ENCODE results near the gene RETSAT.
A peak's percentile ranks its signal among the peaks of the same experiment; 100 is the strongest.
"Not testable (repeated sequence)": the region's sequence is repeated elsewhere in the genome, so short reads cannot be mapped to it uniquely, and the experiment has no call there.

RETSAT gene

GRCh38 chr2:85377083-85377482 is 22.8 kb upstream of the RETSAT start:
- no peak for DNase-seq

DNA sequence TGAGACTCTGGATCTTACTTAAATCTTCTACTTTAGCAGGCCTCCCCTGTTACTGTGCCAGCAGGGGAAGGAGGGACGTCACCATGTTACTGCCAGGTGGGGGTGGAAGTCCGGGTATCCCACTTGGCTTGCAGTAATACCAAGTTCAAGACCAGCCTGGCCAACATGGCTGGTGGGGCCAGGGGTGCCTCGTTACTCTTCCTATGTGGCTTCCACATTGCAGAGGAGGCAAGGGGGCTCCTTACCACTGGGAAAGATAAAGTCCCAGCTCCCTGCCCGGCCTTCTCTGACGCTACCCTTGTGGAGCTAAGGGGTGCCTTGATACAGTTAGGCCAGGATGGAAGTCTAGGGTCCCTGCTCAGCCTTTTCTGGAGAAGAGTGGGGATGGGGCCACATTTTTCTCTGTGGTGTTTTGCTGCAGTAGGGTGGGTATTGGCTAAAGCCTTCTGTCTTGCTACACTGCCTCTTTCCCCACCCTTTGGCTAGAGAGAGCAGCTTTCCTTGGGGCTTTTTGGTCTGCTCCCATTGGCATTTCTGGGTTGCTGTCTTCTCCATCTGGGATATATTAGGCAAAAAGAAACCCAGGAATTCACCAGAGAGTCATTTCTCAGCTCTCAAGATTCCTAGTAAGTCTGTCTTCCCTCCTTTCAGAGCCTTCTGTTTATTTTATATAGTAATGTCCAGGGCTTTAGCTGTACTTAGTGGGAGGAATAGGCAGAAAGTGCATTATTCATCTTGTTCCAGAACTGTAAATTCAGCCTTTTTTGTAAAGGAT is 22.1 kb upstream of the RETSAT start:
- DNase-seq = no peak

DNA sequence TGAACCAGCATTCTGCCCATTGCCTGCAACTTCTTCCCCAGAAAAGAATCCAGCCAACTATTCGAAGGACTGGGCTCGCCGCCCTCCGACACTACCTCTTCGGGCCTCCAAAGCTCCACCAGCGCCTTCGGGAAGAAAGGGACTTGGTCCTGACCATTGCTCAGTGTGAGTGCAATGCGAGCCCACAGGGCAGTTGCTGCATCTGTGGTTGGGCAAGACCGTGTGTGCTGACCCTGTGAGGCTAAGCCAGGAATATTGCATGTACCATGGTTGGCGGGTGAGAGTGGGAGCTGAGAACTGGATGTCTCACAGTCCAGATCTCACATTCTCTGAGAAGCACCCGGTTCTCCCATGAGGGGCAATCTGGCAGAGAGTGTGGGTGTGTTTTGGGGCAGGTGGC is 16.7 kb upstream of the RETSAT start:
- no peak for DNase-seq

- DNase-seq = no peak
Measured at GRCh38 chr2:85369500-85369899, 15.2 kb upstream of the RETSAT start.

DNA sequence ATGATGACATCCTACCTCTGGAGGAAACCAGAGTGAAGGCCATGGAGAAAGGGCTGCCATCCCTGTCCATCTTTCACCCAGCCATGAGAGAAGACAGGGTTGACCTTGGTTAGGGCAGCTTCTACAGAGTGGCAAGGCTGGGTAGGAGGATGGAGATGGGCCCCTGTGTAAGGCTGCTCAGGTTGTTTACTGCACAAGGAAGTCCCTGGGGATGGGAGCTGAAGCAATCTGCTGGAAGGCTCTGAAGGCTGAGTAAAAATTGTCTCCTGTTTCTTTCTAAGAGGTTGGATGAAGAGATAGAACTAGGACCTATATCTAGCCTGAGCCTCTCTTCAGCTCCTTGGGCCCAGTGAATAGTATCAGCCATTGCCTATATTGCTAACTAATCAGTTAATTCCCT is 14.6 kb upstream of the RETSAT start:
- no peak for DNase-seq

DNA sequence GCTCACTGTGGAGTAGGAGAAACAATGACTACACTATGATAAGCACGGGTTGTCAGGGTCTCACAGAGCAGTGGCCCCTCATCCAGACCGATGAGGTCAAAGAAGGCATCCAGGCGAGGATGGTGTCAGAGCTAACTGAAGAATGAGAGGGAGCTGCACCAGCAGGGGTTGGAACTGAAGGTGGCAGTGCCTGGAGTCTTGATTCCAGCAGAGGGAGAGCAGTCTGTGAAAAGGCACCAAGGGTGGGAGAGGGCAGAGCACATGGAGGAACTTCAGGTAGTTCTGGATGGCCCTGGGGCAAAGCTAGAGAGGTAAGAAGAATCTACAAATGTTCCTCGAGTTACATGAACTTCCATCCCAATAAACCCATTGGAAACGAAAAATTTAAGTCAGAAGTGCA is 12.9 kb upstream of the RETSAT start:
- DNase-seq = no peak

DNA sequence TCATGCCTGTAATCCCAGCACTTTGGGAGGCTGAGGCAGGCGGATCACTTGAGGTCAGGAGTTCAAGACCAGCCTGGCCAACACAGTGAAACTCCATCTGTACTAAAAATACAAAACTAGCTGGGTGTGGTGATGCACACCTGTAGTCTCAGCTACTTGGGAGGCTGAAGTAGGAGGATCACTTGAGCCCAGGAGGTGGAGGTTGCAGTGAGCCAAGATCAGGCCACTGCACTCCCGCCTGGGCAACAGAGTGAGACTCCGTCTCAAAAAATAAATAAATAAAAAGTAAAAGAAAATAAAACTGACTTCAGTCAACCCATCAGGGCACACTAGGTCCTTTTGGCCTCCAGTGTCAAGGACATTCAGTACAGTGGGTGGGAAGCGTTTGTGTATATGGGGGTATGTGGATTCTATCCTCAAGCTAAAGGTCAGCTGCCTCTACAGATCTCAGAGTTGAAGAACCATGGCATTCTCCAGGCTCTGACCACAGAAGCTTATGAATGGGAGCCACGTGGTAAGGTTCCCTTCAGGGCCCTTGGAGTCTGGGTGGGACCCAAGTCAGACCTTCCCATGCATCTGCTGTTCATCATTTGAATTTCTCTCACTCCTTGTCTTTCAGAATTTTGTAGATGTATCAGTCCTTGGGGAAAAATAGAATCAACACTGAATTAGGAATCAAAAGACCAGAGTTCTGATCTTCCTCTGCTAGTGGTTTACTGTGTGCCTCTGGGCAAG is 8.5 kb upstream of the RETSAT start:
- DNase-seq = not testable (repeated sequence)

DNA sequence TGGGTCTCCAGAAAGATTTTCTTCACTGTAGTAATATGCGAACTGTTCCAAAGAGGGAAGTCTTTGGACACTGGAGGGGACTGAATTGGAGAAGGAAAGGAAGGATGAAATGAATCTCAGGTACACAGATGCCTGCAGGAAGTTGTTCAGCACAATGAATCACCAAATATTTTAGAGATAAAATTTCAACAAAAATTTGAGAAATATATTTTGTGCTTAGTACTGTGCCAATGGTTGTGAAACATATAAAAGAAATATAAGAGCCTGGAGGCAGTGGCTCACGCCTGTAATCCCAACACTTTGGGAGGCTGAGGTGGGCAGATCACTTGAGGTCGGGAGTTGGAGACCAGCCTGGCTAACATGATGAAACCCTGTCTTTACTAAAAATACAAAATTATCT is 3.4 kb upstream of the RETSAT start:
- no peak for DNase-seq

DNA sequence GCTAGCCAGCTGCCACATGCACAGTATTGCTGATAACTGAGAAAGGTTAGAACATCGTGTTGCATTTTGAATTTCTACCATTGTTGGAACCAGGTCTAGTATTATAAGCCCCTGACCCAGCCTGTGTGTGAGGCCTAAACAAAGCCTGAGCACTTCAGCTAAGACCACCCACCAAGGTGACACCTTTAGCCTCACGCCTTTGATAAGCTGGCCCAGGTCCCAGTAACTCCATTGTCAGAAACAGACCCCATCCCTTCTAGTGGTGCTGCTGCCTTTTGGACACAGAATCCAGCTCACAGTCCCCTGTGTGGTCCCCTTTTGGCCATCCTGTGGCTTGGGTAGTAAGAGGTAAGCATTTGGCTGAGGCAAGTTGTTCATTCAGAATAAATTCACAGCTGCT is 1.9 kb upstream of the RETSAT start:
- no peak for DNase-seq

- DNase-seq = no peak
Measured at GRCh38 chr2:85355521-85355920, 1.2 kb upstream of the RETSAT start.

DNA sequence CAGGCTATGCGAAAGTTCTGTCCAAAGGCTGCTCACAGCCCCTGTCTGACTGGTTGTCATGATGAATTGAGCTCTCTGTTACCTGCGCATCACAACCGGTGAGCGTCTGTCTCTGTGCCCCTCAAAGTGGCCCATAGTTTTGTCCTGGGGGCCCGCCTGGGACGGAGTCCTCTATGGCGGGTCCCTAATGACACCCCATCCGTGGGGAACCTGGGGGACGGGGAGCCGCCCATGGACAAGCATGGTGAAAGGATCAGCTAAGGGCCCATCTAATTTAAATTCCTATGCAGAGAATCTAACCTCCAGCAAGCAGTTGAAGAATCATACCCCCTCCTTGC is 714 bp upstream of the RETSAT start:
- DNase-seq = no peak

- DNase-seq = no peak
Measured at GRCh38 chr2:85353876-85354285, 447 bp downstream of the RETSAT start.

DNA sequence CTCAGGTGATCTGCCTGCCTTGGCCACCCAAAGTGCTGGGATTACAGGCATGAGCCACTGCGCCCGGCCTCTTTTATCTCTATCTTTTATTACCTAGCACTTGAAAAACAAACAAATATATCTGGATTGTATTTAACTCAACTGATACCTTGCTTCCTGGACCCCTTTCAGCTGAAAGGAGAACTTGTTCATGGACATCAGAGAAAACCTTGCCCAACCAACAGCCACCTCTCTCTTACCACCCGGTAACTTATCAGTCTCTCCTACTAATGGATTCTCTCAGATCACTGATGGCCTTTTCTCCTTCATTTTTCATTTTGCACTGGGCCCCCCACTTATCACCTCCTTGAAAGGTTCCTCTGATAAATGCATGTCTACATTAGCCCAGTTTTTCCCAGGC is 6.7 kb downstream of the RETSAT start:
- DNase-seq = no peak

DNA sequence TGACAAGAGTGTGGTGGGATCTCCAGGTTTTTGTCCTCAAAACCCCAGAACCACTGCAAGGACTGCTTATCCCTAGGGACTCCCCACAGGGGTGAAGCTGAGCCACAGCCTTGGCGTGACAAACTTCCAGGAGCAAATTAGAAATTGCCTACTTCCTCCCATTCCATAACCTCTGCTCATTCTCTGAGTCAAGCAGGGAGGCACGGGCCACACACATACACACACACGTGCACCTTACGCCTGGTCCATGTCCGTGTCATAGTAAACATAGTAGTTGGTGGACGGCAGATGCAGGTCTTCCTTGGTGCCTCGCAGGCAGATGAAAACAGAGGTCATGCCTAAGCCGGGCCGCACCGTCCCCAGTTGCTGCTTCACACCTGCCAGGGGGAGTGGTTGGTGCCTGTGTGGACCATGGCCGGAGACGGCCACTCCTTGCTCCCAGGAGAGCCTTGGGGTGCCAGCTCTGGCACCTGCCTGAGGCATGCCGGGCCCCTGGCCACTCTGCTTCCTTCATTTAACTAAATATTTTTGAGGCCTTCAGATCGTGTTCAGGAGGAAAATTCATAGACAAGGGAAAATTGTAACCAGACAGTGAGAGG is 9.9 kb downstream of the RETSAT start:
- no peak for DNase-seq

DNA sequence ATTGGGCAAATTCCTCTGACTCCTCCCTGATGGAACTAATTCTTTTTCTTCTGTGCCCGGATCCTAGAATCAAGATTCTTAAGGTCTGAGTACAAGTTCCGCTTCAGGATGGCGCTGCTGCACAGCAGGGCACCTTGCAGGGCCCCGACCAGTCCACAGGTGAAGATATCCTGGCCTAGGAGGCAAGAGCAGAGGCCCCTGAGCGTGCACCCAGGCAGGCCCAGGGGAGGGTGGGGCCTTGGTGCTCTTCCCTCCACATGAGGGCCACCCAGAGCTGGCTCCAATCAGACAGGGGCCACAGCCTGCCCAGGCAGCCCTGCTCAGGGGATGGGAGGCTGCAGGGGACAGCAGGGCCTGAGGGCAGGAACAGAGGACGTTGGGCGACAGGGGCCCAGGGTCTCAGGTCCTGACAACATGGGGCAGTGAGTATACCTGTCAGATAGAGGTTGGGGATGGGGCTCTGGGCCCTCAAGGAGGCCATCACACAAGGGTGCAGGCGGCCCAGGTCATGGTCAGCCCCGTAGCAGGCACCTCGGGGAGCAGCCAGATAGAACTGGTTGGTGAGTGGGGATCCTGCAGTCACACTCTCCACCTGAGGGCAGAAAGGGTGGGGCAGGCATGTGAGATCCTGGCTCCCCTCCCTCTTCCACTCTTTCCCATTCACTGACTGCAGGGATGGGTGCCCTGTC is 11.0 kb downstream of the RETSAT start:
- not testable (repeated sequence) for DNase-seq

GRCh38 chr2:85342156-85342555 is 12.2 kb downstream of the RETSAT start:
- DNase-seq = no peak

DNA sequence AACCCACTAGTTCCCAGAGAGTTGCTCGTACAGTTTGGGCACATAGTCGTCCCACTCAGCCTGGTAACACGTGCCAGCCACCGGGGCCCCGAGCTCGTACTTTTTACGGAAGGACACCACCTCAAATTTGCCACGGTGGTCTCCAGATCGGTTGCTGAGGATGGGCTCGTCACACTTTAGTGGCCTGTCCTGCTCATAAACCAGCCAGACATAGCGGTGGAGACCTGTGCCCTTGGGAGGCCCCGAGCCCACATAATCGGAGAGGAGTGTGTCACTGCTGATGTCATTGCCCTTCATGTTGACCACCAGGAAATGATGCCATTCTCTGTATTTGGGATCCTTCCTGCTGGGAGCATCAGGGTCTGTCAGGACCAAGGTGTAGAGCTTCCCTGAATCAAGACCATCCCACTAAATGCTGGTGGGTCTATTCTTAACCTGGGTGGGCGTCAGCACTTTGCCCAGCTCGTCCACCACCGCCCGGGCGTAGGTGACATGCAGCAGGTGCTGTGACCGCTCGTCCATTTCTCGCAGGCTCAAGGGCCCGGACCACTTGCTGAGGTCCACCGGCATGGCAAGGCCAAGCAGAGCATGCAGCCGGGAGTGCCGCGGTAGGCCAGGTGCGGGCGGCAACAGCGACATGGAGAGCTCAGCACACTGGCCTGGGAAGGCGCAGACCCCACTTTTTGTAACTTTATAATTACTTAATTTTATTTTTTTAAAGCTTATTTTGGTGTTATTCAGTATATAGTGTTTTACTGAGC is 12.9 kb downstream of the RETSAT start:
- DNase-seq = no peak

DNA sequence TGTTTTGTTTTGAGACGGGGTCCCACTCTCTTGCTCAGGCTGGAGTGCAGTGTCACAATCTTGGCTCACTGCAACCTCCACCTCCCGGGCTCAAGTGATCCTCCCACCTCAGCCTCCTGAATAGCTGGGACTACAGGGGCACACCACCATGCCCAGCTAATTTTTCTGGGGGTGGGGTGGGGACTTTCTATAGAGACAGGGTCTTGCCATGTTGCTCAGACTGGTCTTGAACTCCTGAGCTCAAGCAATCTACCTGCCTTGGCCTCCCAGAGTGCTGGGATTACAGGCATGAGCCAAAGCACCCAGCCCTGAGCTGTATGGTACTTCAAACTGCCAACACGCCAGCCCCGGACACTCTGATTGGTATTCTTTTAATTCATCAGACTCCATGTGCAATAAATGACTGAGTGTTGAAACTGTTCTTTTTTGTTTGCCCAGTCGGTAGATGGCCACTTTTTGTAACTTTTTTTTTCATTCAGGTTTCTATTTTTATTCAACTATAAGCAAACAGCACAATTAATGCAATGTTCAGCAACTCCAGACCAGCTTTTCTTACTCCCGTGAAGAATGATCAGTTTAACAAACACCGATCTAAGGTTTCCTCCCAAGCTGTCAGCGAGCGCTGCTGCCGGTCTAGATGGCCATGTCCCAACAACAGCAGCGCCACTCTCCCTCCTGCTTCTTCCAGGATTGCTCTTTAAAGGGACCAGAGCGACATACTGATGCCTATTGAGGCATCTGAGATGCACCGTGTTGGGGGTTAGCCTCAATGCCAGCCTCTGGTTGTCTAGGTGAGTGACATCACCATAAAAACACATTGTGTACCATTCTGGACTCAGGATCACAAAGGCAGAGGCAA is 14.1 kb downstream of the RETSAT start:
- DNase-seq = no peak

DNA sequence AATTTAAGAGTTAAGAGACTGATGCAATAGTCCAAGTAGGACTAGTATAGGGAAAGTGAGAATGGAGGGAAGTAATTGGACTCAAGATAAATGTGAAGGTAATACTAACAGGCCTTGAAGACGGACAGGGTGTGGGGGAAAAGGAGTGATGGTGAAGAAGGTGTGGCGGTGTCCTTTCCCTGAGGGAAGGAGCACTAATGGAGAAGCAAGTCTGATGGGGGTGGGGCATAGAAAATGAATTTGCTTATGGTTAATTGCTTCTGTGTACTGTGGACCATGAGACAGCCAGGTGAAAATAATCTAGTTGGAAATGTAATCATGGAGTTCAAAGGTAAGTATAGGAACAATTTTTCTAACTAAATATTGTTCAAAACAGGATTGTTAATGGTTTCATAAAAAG is 19.4 kb downstream of the RETSAT start:
- no peak for DNase-seq

GRCh38 chr2:85333877-85334276 is 20.5 kb downstream of the RETSAT start:
- DNase-seq = not testable (repeated sequence)

DNA sequence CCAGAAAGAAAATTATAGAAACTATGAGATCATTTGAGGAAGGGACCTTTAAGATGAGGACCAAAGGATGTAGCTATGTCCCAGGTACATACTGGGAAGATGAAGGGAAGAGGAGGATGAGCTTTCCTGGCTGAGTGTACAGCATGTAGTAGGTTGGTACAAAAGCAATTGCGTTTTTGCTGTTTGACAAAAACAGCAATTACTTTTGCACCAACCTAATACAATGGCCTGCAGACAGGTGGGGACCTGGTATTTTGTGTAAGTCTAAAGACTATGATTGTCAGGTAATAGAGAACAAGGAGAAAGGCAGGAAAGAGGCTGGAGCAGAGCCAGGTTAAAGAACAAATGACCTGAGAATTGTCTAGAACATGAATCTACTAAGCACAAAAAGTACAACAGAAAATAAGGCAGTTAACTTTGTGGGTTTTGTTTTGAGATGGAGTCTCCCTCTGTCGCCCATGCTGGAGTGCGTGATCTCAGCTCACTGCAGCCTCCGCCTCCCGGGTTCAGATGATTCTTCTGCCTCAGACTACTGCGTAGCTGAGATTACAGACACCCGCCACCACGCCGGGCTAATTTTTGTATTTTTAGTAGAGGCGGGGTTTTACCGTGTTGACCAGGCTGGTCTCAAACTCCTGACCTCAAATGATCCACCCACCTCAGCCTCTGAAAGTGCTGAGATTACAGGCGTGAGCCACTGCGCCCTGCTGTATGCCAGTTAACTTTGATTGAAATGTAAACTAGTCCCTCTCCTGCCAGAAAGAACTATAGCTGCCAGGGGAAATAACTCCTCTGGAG is 23.3 kb downstream of the RETSAT start:
- peak; percentile 31 for DNase-seq

All from NCI-H2227 treated with DMSO at 0.1 percent for 48 hours (cell line).